ENCODE data around the gene HOXA5.

Gene HOXA5

DNA sequence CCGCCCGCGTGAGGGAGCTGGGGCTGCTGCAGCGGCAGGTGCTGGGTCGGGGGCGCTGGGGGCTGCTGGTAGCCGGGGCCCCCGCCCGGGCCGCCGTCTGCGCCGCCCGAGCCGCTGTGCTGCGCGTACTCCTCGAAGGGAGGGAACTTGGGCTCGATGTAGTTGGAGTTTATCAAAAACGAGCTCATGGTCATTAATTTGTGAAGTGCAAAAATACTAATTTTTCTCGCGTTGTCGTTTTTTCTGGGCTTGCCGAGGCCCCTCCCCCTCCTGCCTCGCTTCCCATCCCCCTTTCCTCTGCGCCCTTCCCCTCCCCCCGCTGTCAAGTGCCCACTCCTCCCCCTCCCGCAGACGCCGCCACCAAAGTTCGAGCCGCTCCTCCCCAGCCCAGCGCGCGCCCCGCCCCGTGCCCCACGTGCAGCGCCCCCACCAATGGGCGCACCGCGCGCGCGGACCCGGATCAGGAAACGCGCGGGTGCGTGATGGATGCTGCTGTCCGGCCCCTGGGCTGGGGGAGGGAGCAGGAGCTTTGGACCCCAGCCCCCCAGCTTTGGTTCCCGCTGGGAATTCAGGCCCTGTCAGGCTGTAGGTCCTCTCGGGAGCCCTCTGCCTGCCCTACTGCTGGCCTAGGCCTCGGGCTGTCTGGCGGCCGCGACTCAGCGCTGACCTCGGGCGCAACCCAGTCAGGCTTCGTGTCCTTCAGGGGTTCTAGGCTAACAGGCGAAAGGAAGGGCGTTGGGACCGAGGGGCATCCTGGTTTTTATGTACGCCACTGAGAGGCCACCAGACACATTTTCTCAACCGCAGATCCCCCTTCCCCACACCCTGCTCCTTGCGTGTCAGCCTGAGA is 12.7 kb downstream of the HOXA5 start, which contains the start of gene HOXA4:
HOXA4 (minus strand) TSS at position 218 of the 850 bp plus-strand sequence; CDS start at position 194, 24 bp downstream.
- Histone ChIP-seq H3K36me3 (no peaks in the 10 kb centered on the region), H3K27me3 (peaks cover 98% of the 10 kb centered on the region), H3K9me3 (no peaks in the 10 kb centered on the region), H3K4me1 (no peaks in the 10 kb centered on the region), H3K4me3 (ENCODE audit: low read depth, low read length) (no peak within 1 kb of the TSS)
- DNase-seq: no peak
- TF ChIP-seq, protein P1, sequence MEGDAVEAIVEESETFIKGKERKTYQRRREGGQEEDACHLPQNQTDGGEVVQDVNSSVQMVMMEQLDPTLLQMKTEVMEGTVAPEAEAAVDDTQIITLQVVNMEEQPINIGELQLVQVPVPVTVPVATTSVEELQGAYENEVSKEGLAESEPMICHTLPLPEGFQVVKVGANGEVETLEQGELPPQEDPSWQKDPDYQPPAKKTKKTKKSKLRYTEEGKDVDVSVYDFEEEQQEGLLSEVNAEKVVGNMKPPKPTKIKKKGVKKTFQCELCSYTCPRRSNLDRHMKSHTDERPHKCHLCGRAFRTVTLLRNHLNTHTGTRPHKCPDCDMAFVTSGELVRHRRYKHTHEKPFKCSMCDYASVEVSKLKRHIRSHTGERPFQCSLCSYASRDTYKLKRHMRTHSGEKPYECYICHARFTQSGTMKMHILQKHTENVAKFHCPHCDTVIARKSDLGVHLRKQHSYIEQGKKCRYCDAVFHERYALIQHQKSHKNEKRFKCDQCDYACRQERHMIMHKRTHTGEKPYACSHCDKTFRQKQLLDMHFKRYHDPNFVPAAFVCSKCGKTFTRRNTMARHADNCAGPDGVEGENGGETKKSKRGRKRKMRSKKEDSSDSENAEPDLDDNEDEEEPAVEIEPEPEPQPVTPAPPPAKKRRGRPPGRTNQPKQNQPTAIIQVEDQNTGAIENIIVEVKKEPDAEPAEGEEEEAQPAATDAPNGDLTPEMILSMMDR (IDR thresholded peaks at IDR 0.05; ENCODE audit: low read depth, low read length): no peak

DNA sequence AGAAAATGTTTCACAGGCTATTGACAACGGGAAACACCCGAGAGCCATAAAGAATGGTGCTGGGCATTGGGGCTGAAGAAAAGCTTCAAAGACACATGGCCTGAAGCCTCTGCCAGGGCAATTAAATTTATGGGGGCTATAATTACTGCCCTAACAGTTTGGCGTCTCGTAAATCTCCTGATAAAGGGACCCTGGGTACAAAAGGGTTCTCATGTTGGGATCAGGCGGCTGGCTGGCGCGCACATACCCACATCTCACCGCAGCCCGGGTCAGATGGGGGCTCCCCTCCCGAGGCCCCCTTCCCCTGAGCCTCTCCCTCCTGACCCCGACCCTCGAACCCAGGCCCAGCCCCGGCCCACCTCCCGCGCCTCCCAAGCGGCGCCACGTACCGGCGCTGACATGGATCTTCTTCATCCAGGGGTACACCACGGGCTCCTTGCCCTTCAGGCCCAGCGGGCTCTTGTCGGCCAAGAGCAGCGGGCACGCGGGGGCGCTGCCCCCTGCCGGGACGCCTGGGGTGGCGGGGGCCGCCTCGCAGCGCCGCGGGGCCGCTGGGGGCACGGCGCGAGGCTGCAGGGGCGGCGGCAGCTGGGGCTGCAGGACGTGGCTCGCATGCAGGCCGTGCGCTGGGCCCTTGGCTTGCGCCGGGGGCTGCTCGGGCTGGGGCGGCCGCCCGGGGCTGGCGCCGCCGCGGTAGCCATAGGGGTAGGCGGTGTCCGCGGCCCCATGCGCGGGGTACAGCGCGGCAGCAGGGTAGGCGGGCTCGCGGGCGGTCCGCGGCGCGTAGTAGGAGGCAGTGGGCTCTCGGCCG is 13.5 kb downstream of the HOXA5 start:
- Histone ChIP-seq H3K4me1 (no peaks in the 10 kb centered on the region), H3K36me3 (no peaks in the 10 kb centered on the region), H3K4me3 (ENCODE audit: low read depth, low read length) (no peak overlapping the region), H3K27me3 (peaks cover 98% of the 10 kb centered on the region), H3K9me3 (no peaks in the 10 kb centered on the region)
- TF ChIP-seq, protein P1 (IDR thresholded peaks at IDR 0.05; ENCODE audit: low read depth, low read length): no peak
- DNase-seq: no peak

DNA sequence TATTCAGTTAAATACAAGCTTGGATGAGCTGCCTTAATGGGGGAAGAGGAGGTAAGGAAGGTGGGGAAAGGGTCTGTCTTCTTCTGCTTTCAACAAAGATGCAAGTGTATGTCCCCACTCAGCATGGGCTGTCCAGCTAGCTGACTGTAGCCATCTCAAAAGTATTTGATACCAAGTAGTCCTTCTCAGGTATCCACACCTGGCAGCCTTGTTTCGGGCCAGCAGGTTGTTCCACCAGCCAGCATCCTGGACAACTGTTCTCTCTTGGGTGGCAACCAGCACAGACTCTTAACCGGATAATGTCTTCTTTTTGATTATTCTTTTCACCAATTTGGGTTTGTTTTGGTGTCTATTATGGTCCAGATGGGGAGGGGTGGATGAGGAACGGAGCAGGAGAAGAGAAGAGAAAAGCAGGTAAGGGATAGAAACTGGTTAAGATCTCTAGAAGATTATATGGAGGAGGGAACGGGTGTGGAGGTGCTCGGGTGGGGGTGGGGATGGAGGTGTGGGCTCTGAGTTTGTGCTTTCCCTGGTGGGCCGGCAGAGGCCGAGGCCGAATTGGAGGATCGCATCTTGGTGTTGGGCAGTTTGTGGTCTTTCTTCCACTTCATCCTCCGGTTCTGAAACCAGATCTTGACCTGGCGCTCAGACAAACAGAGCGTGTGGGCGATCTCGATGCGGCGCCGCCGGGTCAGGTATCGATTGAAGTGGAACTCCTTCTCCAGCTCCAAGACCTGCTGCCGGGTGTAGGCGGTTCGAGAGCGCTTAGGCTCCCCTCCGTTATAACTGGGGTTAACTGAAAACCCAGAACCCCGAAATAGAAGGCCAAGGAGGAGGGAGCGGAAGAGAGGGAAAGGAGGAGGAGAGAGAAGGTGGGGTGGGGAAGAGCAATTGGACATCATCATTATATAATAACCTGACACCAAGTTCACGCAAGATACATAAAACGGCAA is 14.4 kb downstream of the HOXA5 start:
- DNase-seq: no peak
- Histone ChIP-seq H3K9me3 (no peaks in the 10 kb centered on the region), H3K4me3 (ENCODE audit: low read depth, low read length) (no peak overlapping the region), H3K36me3 (no peaks in the 10 kb centered on the region), H3K27me3 (peaks cover 98% of the 10 kb centered on the region), H3K4me1 (no peaks in the 10 kb centered on the region)
- TF ChIP-seq, protein P1 (IDR thresholded peaks at IDR 0.05; ENCODE audit: low read depth, low read length): no peak

DNA sequence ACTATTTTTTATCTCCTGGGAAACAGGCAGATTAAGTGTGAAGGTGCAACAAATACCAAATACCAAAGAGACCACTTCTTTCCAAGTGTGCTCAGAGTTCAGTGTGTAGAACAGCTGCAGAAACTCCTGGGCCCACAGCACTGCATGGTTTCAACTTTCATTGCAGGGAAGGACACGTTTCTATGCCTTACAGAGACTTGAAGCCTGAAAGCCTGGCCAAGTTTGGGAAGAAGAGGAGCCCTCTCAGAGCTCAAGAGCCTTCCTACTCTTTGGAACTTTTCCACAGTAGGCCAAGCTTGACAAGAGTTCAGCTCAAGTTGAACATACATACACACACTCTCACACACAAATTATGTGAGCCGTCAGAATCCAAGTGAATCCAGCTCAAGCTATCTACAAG is 15.4 kb downstream of the HOXA5 start:
- TF ChIP-seq, protein P1 (IDR thresholded peaks at IDR 0.05; ENCODE audit: low read depth, low read length): no peak

DNA sequence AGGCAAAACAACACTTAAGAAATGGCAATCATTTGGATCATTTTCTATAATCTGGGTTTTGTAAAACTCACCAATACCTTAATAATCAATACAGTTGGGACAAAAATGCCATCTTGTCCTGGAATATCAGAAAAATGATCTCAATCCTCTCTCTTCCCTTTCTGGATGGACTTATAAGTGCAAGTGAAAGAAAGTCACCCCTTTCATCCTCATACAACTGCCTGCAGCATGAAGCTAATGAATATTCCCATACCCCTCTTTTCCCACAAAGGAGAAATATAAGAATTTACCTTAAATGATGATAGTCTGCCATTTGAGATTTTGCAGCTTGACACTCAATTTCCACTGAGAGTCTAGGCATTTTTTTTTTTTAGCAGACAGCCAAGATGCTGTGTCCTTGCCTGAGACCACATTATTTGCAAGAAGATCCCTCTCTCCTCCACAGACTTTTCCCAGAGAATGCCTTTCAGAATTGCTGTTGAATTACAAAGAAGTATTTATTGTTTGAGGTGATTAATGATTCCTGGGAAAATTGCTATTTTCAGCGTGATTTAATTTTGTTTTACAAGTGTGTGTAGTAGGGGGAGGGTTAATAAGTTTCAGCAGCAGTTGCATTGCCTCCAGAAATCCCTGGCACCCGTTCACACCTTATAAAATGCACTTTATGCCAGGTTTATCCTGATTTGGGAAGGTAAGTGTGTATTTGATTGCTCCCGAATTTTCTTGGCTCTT is 16.7 kb downstream of the HOXA5 start:
- DNase-seq: no peak
- Histone ChIP-seq H3K36me3 (no peaks in the 10 kb centered on the region), H3K4me1 (no peaks in the 10 kb centered on the region), H3K9me3 (no peaks in the 10 kb centered on the region), H3K27me3 (peaks cover 98% of the 10 kb centered on the region), H3K4me3 (ENCODE audit: low read depth, low read length) (no peak overlapping the region)
- TF ChIP-seq, protein P1 (IDR thresholded peaks at IDR 0.05; ENCODE audit: low read depth, low read length): no peak

More for the DNA sequence above, 15.4 kb downstream of the HOXA5 start:
- DNase-seq: no peak
- Histone ChIP-seq H3K4me3 (ENCODE audit: low read depth, low read length) (no peak overlapping the region), H3K27me3 (peaks cover 98% of the 10 kb centered on the region), H3K9me3 (no peaks in the 10 kb centered on the region), H3K36me3 (no peaks in the 10 kb centered on the region), H3K4me1 (no peaks in the 10 kb centered on the region)
